CD4-positive, alpha-beta T cell (primary cell): Measurements from ENCODE around the gene PDSS2. TPM values are rescaled to one million over a fixed set of nuclear protein-coding genes. Genes with fewer than 3 reads are reported as not detected.

Experiments
- ATAC-seq: fragments of 200-7000 bp; cut with Tn5 transposase; one replicate; pipeline ENCODE4 v1.10.0; 2022; ENCODE audit warnings: mild to moderate bottlenecking; ENCODE audit not compliant: poor library complexity
- CTCF ChIA-PET: fragments of 350-600 bp; sonication (Branson Sonifier 250); formaldehyde crosslinking; loops from one replicate; lab custom pipeline; 2021; ENCODE audit warnings: antibody characterized with exemption, inconsistent platforms; lab: Charles Lee
- POLR2A ChIA-PET: fragments of 350-600 bp; sonication (Branson Sonifier 250); formaldehyde crosslinking; loops from one replicate; lab custom pipeline; 2021; ENCODE audit warnings: antibody characterized with exemption, inconsistent platforms; lab: Charles Lee
- DNase-seq, 14 experiments: peaks; one replicate each; pipeline ENCODE4 v3.0.0-alpha.2; 2013 to 2020; ENCODE audit warnings: mixed read lengths in 2 of 14
- H3K27ac ChIP-seq, 2 donors: one replicate each; pipeline versions ENCODE4 v1.5.1 to v1.7.0; 2013; ENCODE audit warnings: low read length in 2 of 2, low read depth in 1 of 2, mild to moderate bottlenecking in 1 of 2
- H3K27me3 ChIP-seq, 2 experiments: 1 replicate in 1 of 2; 2 replicates in 1 of 2; pipeline versions ENCODE4 v1.6.1 to v1.7.0; 2013; ENCODE audit warnings: low read length in 2 of 2, control low read depth in 1 of 2, mild to moderate bottlenecking in 1 of 2, moderate library complexity in 1 of 2; ENCODE audit not compliant: insufficient read depth in 2 of 2, control insufficient read depth in 1 of 2
- H3K36me3 ChIP-seq: one replicate; pipeline ENCODE4 v1.6.1; 2013; ENCODE audit warnings: low read length, control low read depth; ENCODE audit not compliant: insufficient read depth
- H3K4me1 ChIP-seq: one replicate; pipeline ENCODE4 v1.6.1; 2013; ENCODE audit warnings: low read length, control low read depth; ENCODE audit not compliant: insufficient read depth
- H3K4me3 ChIP-seq: one replicate; pipeline ENCODE4 v1.5.1; 2013; ENCODE audit warnings: mild to moderate bottlenecking, low read length, moderate library complexity
- H3K9me3 ChIP-seq, 2 experiments: 1 replicate in 1 of 2; 2 replicates in 1 of 2; pipeline versions ENCODE4 v1.6.1 to v1.7.0; 2013; ENCODE audit warnings: low read length in 2 of 2, mild to moderate bottlenecking in 2 of 2, control low read depth in 1 of 2, moderate library complexity in 1 of 2; ENCODE audit not compliant: control insufficient read depth in 1 of 2, insufficient read depth in 1 of 2
- H3K27ac Mint-ChIP-seq: one replicate; pipeline ENCODE4 v1.8.0; 2020; ENCODE audit warnings: mixed read lengths
- H3K27me3 Mint-ChIP-seq: one replicate; pipeline ENCODE4 v1.8.0; 2021; ENCODE audit warnings: mixed read lengths
- H3K36me3 Mint-ChIP-seq: one replicate; pipeline ENCODE4 v1.8.0; 2021; ENCODE audit warnings: low read depth, mixed read lengths
- H3K4me1 Mint-ChIP-seq: one replicate; pipeline ENCODE4 v1.8.0; 2021; ENCODE audit warnings: low read depth, mixed read lengths
- H3K4me3 Mint-ChIP-seq: one replicate; pipeline ENCODE4 v1.8.0; 2020; ENCODE audit warnings: mild to moderate bottlenecking, mixed read lengths
- H3K9me3 Mint-ChIP-seq: one replicate; pipeline ENCODE4 v1.8.0; 2020; ENCODE audit warnings: mixed read lengths
- intact Hi-C, 2 experiments: fragments of 100-400 bp; cut with DNase I in 1 of 2; cut with micrococcal nuclease in 1 of 2; formaldehyde crosslinking; loops; one replicate each; pipeline versions ENCODE4 v1.15.1 to v1.9.0; 2023 to 2025; cut with DNase I, micrococcal nuclease
- total RNA-seq, 174 experiments: library from RNA in 2 of 174; stranded (reverse) in 2 of 174; gene quantifications; one replicate each; pipeline ENCODE4 v1.2.3 and lab custom pipeline; 2021 to 2026
- TF ChIP-seq, protein P1 (sequence below): fragments of 200-600 bp; IDR thresholded peaks from one replicate; pipeline ENCODE4 v1.8.0; 2022; ENCODE audit warnings: antibody characterized with exemption, mild to moderate bottlenecking

PDSS2 gene
- total RNA-seq, 2 experiments from 2014 or later, result 5.8 to 6.6 TPM

DNA sequence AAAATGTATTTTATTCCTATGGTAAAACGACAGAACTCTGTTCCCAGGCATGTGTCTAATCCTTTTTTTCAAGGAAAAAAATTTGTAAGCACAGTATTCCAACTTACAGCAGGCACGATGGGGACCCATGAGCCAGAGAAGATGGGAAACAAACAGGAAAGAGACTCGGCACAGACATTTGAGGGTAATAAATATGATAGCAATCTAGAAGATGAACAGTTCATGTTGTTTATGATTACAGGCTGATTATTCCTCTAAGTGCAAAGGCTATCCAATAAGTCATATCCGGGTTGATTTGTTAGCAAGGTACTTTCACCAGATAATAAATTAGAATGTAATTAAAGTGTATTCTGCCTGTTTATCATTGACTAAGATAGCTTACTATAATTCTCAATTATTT, 43.2 kb downstream of the PDSS2 start:
- ATAC-seq, result no peak
- intact Hi-C loops, result no loop called here
- Mint-ChIP-seq H3K27ac (no peak overlapping the region), H3K4me1 (peaks cover 26% of the 10 kb centered on the region), H3K4me3 (no peak overlapping the region), H3K27me3 (no peaks in the 10 kb centered on the region), H3K9me3 (no peaks in the 10 kb centered on the region), H3K36me3 (peaks cover 26% of the 10 kb centered on the region)
- Histone ChIP-seq H3K36me3 (no peaks in the 10 kb centered on the region), H3K4me1 (no peaks in the 10 kb centered on the region), H3K27ac (no peak overlapping the region), H3K9me3 (no peaks in the 10 kb centered on the region), H3K27me3 (no peaks in the 10 kb centered on the region), H3K4me3 (no peak overlapping the region)
- TF ChIP-seq, protein P1, sequence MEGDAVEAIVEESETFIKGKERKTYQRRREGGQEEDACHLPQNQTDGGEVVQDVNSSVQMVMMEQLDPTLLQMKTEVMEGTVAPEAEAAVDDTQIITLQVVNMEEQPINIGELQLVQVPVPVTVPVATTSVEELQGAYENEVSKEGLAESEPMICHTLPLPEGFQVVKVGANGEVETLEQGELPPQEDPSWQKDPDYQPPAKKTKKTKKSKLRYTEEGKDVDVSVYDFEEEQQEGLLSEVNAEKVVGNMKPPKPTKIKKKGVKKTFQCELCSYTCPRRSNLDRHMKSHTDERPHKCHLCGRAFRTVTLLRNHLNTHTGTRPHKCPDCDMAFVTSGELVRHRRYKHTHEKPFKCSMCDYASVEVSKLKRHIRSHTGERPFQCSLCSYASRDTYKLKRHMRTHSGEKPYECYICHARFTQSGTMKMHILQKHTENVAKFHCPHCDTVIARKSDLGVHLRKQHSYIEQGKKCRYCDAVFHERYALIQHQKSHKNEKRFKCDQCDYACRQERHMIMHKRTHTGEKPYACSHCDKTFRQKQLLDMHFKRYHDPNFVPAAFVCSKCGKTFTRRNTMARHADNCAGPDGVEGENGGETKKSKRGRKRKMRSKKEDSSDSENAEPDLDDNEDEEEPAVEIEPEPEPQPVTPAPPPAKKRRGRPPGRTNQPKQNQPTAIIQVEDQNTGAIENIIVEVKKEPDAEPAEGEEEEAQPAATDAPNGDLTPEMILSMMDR, result no peak
- ChIA-PET POLR2A (no interaction called here), CTCF (no interaction called here)
- no peak for DNase-seq

DNA sequence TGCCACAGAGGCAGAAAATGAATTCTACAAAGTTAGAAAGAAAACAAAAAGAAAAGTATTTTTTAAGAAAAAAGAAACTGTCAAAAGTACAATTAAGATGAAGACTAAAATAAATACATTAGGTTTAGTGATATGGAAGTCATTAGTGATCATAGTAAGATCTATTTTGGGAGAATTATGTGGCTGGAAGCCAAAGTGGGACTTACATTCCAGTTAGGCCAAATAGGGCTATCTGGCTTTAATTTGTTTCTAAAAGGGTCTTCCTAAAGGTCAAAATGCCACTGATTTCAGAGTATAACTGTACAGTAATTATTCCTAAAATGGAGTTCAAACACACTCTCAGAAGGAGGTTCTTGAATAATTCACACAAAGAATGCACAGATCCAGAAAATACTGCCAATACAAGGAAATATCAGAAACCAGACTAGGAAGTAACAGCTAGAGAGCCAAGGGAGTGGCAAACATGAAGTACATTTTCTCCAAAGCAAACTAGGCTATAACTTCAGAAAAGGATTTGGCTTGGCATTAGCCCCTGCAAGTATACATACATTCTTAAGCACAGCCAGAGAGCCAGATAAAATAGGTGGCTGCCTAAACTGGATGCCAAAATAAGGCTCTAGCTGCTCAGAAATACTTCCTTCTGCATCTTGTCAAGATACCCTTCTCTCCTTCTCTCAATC, 45.3 kb downstream of the PDSS2 start:
- Mint-ChIP-seq H3K27ac (no peak overlapping the region), H3K36me3 (peaks cover 40% of the 10 kb centered on the region), H3K4me3 (no peak overlapping the region), H3K9me3 (peaks cover 2% of the 10 kb centered on the region), H3K4me1 (peaks cover 8% of the 10 kb centered on the region), H3K27me3 (no peaks in the 10 kb centered on the region)
- ChIA-PET POLR2A (no interaction called here), CTCF (no interaction called here)
- Histone ChIP-seq H3K4me3 (no peak overlapping the region), H3K4me1 (no peaks in the 10 kb centered on the region), H3K36me3 (no peaks in the 10 kb centered on the region), H3K27me3 (no peaks in the 10 kb centered on the region), H3K27ac (no peak overlapping the region), H3K9me3 (no peaks in the 10 kb centered on the region)
- DNase-seq, result no peak
- no peak for ATAC-seq
- TF ChIP-seq, protein P1, result no peak
- intact Hi-C loops, result no loop called here

DNA sequence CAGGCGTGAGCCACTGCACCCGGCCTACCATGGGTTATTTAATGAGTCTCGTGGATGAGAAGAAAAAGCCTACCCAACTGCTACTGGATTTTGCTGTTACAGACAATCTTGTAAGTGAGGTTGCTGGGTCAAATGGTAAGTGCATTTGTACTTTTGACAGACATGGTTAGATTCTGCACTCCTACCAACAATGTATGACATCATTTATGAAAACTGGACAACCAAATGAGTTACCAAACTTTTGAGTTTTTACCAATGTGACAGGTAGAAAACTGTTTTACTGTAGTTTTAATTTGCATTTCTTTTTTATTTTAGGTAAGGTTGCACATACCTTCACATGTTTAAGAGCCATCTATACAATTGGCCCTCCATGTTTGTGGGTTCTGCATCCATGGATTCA, 48.2 kb downstream of the PDSS2 start:
- no peaks in the 10 kb centered on the region for H3K36me3 ChIP-seq
- H3K9me3 ChIP-seq, result peaks cover 0 to 6% of the 10 kb centered on the region in 2 experiments
- DNase-seq (no peak), ATAC-seq (no peak)
- intact Hi-C loops, result no loop called here
- no peaks in the 10 kb centered on the region for H3K4me1 ChIP-seq
- Mint-ChIP-seq H3K4me1 (no peaks in the 10 kb centered on the region), H3K9me3 (peaks cover 6% of the 10 kb centered on the region), H3K4me3 (no peak overlapping the region), H3K27ac (no peak overlapping the region), H3K27me3 (no peaks in the 10 kb centered on the region), H3K36me3 (peaks cover 53% of the 10 kb centered on the region)
- TF ChIP-seq, protein P1, result no peak
- no peak overlapping the region for H3K27ac ChIP-seq
- no peak overlapping the region for H3K4me3 ChIP-seq
- ChIA-PET CTCF (no interaction called here), POLR2A (no interaction called here)
- no peaks in the 10 kb centered on the region for H3K27me3 ChIP-seq
